H1 (cell line): Measurements from ENCODE around the gene RHBDF2. TPM values are rescaled to one million over a fixed set of nuclear protein-coding genes. Genes with fewer than 3 reads are reported as not detected.

ENCODE experiments used
- CTCF ChIA-PET: fragments of 300-600 bp; sonication (Branson Sonifier 250); formaldehyde crosslinking; loops from one replicate; lab custom pipeline; 2021; ENCODE audit not compliant: partially characterized antibody; lab: Charles Lee
- POLR2A ChIA-PET: fragments of 300-600 bp; sonication (Branson Sonifier 250); formaldehyde crosslinking; loops from one replicate; lab custom pipeline; 2021; ENCODE audit warnings: inconsistent platforms; ENCODE audit not compliant: partially characterized antibody; lab: Charles Lee
- DNase-seq, 2 experiments: peaks; one replicate each; pipeline versions ENCODE4 v3.0.0 to v3.0.0-alpha.2; 2010 to 2022; ENCODE audit warnings: low spot score in 2 of 2, low read depth in 1 of 2, mixed read lengths in 1 of 2
- FAIRE-seq: peaks from 2 replicates; lab custom pipeline; 2011; peaks lifted over from hg19 to GRCh38; lab: Jason Lieb, UNC
- H2AFZ ChIP-seq: 2 replicates; pipeline ENCODE4 v1.8.1; 2012; ENCODE audit warnings: low read length, inconsistent platforms
- H2AK5ac ChIP-seq: 2 replicates; pipeline ENCODE4 v1.6.1; 2013; ENCODE audit warnings: low read depth, low read length
- H2BK120ac ChIP-seq: replicated peaks from 2 replicates; pipeline ENCODE3; 2013; ENCODE audit warnings: low read depth, low read length, inconsistent platforms
- H2BK12ac ChIP-seq: 2 replicates; pipeline ENCODE4 v1.6.1; 2013; ENCODE audit warnings: low read depth, low read length
- H2BK15ac ChIP-seq: 2 replicates; pipeline ENCODE4 v1.6.1; 2013; ENCODE audit warnings: low read length
- H2BK20ac ChIP-seq: 2 replicates; pipeline ENCODE4 v1.6.1; 2013; ENCODE audit warnings: low read length
- H2BK5ac ChIP-seq: 2 replicates; pipeline ENCODE4 v1.6.1; 2013; ENCODE audit warnings: low read depth, low read length
- H3K14ac ChIP-seq: 2 replicates; pipeline ENCODE4 v1.6.1; 2013; ENCODE audit warnings: inconsistent platforms; ENCODE audit not compliant: insufficient read length
- H3K18ac ChIP-seq: 2 replicates; pipeline ENCODE4 v1.6.1; 2013; ENCODE audit warnings: low read length; ENCODE audit errors: extremely low read depth
- H3K23ac ChIP-seq: 2 replicates; pipeline ENCODE4 v1.6.1; 2013; ENCODE audit warnings: inconsistent platforms; ENCODE audit not compliant: insufficient read length
- H3K23me2 ChIP-seq: 2 replicates; pipeline ENCODE4 v1.6.1; 2013; ENCODE audit warnings: low read depth, low read length
- H3K27ac ChIP-seq: 2 replicates; pipeline ENCODE4 v1.6.1; 2011; ENCODE audit warnings: low read depth, low read length, inconsistent platforms
- H3K27me3 ChIP-seq, 4 experiments: replicated peaks in 1 of 4; 1 replicate in 1 of 4; 2 replicates in 3 of 4; pipeline versions ENCODE4 v1.6.1 to v1.8.1; 2011 to 2013; ENCODE audit warnings: low read length in 3 of 4, mild to moderate bottlenecking in 3 of 4, inconsistent platforms in 2 of 4, mixed read lengths in 2 of 4, moderate library complexity in 1 of 4; ENCODE audit not compliant: control insufficient read depth in 3 of 4, insufficient read depth in 3 of 4; ENCODE audit errors: extremely low read depth in 1 of 4
- H3K36me3 ChIP-seq, 4 experiments: 2 replicates each; pipeline versions ENCODE4 v1.6.1 to v1.8.1; 2011 to 2013; ENCODE audit warnings: mild to moderate bottlenecking in 4 of 4, low read length in 3 of 4, moderate library complexity in 2 of 4, control low read depth in 1 of 4, inconsistent platforms in 1 of 4; ENCODE audit not compliant: insufficient read depth in 4 of 4, control insufficient read depth in 2 of 4
- H3K4ac ChIP-seq: replicated peaks from 2 replicates; pipeline ENCODE3; 2013; ENCODE audit warnings: low read length, low read depth, mixed read lengths, inconsistent platforms; ENCODE audit not compliant: insufficient read length
- H3K4me1 ChIP-seq, 4 experiments: replicated peaks in 1 of 4; 1 replicate in 1 of 4; 2 replicates in 3 of 4; pipeline versions ENCODE4 v1.6.1 to v1.8.1; 2011 to 2013; ENCODE audit warnings: low read length in 3 of 4, inconsistent platforms in 2 of 4, mixed read lengths in 1 of 4; ENCODE audit not compliant: insufficient read depth in 4 of 4, control insufficient read depth in 3 of 4
- H3K4me2 ChIP-seq, 2 experiments: 2 replicates each; pipeline versions ENCODE4 v1.6.1 to v1.8.1; 2011 to 2013; ENCODE audit warnings: low read depth in 2 of 2, low read length in 2 of 2, control low read depth in 1 of 2, inconsistent platforms in 1 of 2, mild to moderate bottlenecking in 1 of 2; ENCODE audit not compliant: insufficient read depth in 1 of 2
- H3K4me3 ChIP-seq, 4 experiments: fragments of 200-600, 300-600 bp in 1 of 4; sonication (generic), shearing (Covaris generic), sonication (Bioruptor Twin) in 1 of 4; 2 replicates each; pipeline versions ENCODE4 v1.5.1 to v1.8.1; 2011 to 2016; ENCODE audit warnings: low read length in 4 of 4, low read depth in 3 of 4, control low read depth in 2 of 4, inconsistent platforms in 2 of 4, mild to moderate bottlenecking in 2 of 4, mixed read lengths in 1 of 4, moderate library complexity in 1 of 4; ENCODE audit not compliant: insufficient read depth in 2 of 4; ENCODE audit errors: extremely low read depth in 1 of 4
- H3K56ac ChIP-seq: replicated peaks from 2 replicates; pipeline ENCODE3; 2013; ENCODE audit warnings: low read depth, mild to moderate bottlenecking, mixed read lengths, low read length, inconsistent platforms; ENCODE audit not compliant: insufficient read length
- H3K79me1 ChIP-seq: 2 replicates; pipeline ENCODE4 v1.6.1; 2013; ENCODE audit warnings: low read depth, low read length, control low read depth
- H3K79me2 ChIP-seq, 2 experiments: 2 replicates each; pipeline versions ENCODE4 v1.6.1 to v1.8.1; 2012 to 2013; ENCODE audit warnings: low read length in 2 of 2, mild to moderate bottlenecking in 2 of 2, inconsistent platforms in 1 of 2; ENCODE audit not compliant: insufficient read depth in 2 of 2, control insufficient read depth in 1 of 2
- H3K9ac ChIP-seq, 4 experiments: replicated peaks in 1 of 4; 1 replicate in 1 of 4; 2 replicates in 3 of 4; pipeline versions ENCODE4 v1.6.1 to v1.8.1; 2011 to 2013; ENCODE audit warnings: low read depth in 3 of 4, low read length in 3 of 4, control low read depth in 2 of 4, mild to moderate bottlenecking in 2 of 4, moderate library complexity in 2 of 4, inconsistent platforms in 1 of 4; ENCODE audit errors: extremely low read depth in 1 of 4
- H3K9me3 ChIP-seq, 2 experiments: 2 replicates each; pipeline versions ENCODE4 v1.6.1 to v1.8.1; 2012 to 2013; ENCODE audit warnings: mild to moderate bottlenecking in 2 of 2, moderate library complexity in 2 of 2, control low read depth in 1 of 2, inconsistent platforms in 1 of 2, low read depth in 1 of 2, low read length in 1 of 2, mixed read lengths in 1 of 2; ENCODE audit not compliant: insufficient read depth in 2 of 2
- H4K20me1 ChIP-seq, 2 experiments: replicated peaks in 1 of 2; 2 replicates each; pipeline versions ENCODE3 to v1.8.1; 2011 to 2013; ENCODE audit warnings: inconsistent platforms in 2 of 2, low read length in 2 of 2, mild to moderate bottlenecking in 1 of 2; ENCODE audit not compliant: insufficient read depth in 2 of 2, control insufficient read depth in 1 of 2
- H4K5ac ChIP-seq: 2 replicates; pipeline ENCODE4 v1.6.1; 2013; ENCODE audit warnings: low read length, low read depth, mixed read lengths, inconsistent platforms; ENCODE audit not compliant: insufficient read length
- H4K8ac ChIP-seq: 2 replicates; pipeline ENCODE4 v1.8.0; 2013; ENCODE audit warnings: mild to moderate bottlenecking, moderate library complexity, low read length, inconsistent platforms; ENCODE audit not compliant: insufficient read depth; ENCODE audit errors: extremely low read depth
- H4K91ac ChIP-seq: replicated peaks from 2 replicates; pipeline ENCODE3; 2013; ENCODE audit warnings: low read length, mixed read lengths, inconsistent platforms; ENCODE audit not compliant: insufficient read length
- ASH2L ChIP-seq: fragments of 200-600, 300-600 bp; sonication (generic); IDR thresholded peaks from one replicate; pipeline ENCODE4 v1.7.1; 2017; ENCODE audit warnings: low read length
- BACH1 ChIP-seq: IDR thresholded peaks from 2 replicates; pipeline ENCODE4 v1.6.1; 2012; ENCODE audit warnings: low read length, improper control_type of control experiment
- BCL11A ChIP-seq, 2 experiments: IDR thresholded peaks; one replicate each; pipeline ENCODE4 v1.6.1; 2011; ENCODE audit warnings: low read depth in 2 of 2, low read length in 2 of 2, mild to moderate bottlenecking in 2 of 2
- EZH2 ChIP-seq: fragments of 200-600 bp; sonication (generic); IDR thresholded peaks from 2 replicates; pipeline ENCODE4 v1.7.1; 2012; ENCODE audit warnings: low read depth, mild to moderate bottlenecking, moderate library complexity, low read length, inconsistent platforms; ENCODE audit not compliant: severe bottlenecking
- JUN ChIP-seq: IDR thresholded peaks from 2 replicates; pipeline ENCODE4 v1.6.1; 2011; ENCODE audit warnings: low read depth, mild to moderate bottlenecking, improper control_type of control experiment, low read length
- SAP30 ChIP-seq: fragments of 300-600 bp; sonication (generic); IDR thresholded peaks from 2 replicates; pipeline ENCODE4 v1.7.1; 2012; ENCODE audit warnings: low read length, moderate library complexity, mild to moderate bottlenecking, inconsistent platforms; ENCODE audit not compliant: insufficient read depth, insufficient replicate concordance
- TAF7 ChIP-seq: optimal IDR thresholded peaks from 2 replicates; pipeline ENCODE3; 2011; ENCODE audit warnings: low read depth, mild to moderate bottlenecking, inconsistent platforms, low read length, moderate library complexity, borderline replicate concordance
- TCF12 ChIP-seq: IDR thresholded peaks from 2 replicates; pipeline ENCODE4 v1.6.1; 2011; ENCODE audit warnings: low read depth, mild to moderate bottlenecking, low read length
- YY1 ChIP-seq: IDR thresholded peaks from 2 replicates; pipeline ENCODE4 v1.6.1; 2011; ENCODE audit warnings: low read depth, mild to moderate bottlenecking, low read length
- WGBS, 2 experiments: shearing (Covaris generic) in 1 of 2; methylation state at CpG; one replicate each; pipeline versions ENCODE4 v1.1.6 to v1.1.7; 2013 to 2015; ENCODE audit warnings: low lambda C conversion rate in 2 of 2, mixed read lengths in 2 of 2, inconsistent platforms in 1 of 2, low coverage in 1 of 2, missing lambda C conversion rate in 1 of 2; ENCODE audit not compliant: insufficient replicate concordance in 2 of 2, insufficient coverage in 1 of 2, insufficient read length in 1 of 2; ENCODE audit errors: extremely low coverage in 1 of 2, missing lambda C conversion rate in 1 of 2; 5-methylcytosine and 5-hydroxymethylcytosine counted together
- polyA plus RNA-seq, 7 experiments: library from polyadenylated mRNA; depleted of rRNA in 3 of 7; stranded (reverse) in 5 of 7; unstranded in 2 of 7; fragments of >200 nt in 5 of 7; fragments of 200-250 nt in 2 of 7; gene quantifications; 1 replicate in 5 of 7; 2 replicates in 1 of 7; 4 replicates in 1 of 7; pipeline versions ENCODE4 v1.2.1 to v1.2.3, GENCODE V29; 2011 to 2013; ENCODE audit warnings: missing spikeins in 2 of 7, mixed read lengths in 2 of 7
- total RNA-seq: library from RNA; stranded (reverse); fragmentation: NEBNext Ultra II Directional; extraction: Animal tissue kit (Norgen Biotek cat#: 25700); gene quantifications from 2 replicates; pipeline ENCODE4 v1.2.1, GENCODE V29; 2021
- TF ChIP-seq, protein P1 (sequence below): IDR thresholded peaks from 2 replicates; pipeline ENCODE4 v1.6.1; 2012; ENCODE audit warnings: low read length, inconsistent platforms
- TF ChIP-seq, protein P2 (sequence below): IDR thresholded peaks from 2 replicates; pipeline ENCODE4 v1.6.1; 2011; ENCODE audit warnings: low read depth, mild to moderate bottlenecking, low read length; ENCODE audit not compliant: insufficient read depth

Gene RHBDF2
- total and polyA plus RNA-seq, 2 of the 8 experiments (the other 6 are each of a cell fraction or from before 2014, with no cell fraction given) = 21.2 to 25.9 TPM

DNA sequence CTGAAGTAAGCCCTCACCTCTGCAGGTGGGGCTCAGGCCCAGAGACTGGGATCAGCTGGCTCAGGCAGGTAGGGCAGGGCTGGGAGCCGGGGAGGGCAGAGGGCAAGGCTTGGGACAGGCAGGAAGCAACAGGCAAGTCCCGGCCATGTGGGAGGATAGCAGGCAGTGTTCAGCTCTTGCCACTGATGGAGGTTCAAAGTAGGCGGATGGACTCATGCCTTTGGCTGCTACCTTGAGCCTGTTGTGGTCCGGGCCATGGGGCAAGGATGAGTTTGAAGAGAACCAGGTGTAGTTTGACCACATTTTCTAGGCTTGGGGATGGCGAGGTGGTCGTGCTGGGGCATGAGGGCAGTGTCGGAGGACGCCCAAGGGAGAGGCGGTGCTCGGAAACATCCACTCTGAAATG, 41.3 kb upstream of the RHBDF2 start:
- Histone ChIP-seq H4K5ac (no peak overlapping the region), H2BK12ac (peak overlapping the region; percentile 6; the same call in 1 of the 2 replicates), H4K20me1 (peaks cover 0 to 2% of the 10 kb centered on the region in 2 experiments), H3K27ac (no peak overlapping the region), H2BK120ac (no peak overlapping the region), H2AFZ (no peak overlapping the region), H3K4me2 (no peak overlapping the region), H3K79me1 (no peaks in the 10 kb centered on the region), H3K4ac (no peak overlapping the region), H3K79me2 (no peaks in the 10 kb centered on the region; a peak in 1 of 4 replicates), H3K14ac (no peak overlapping the region), H2BK20ac (no peak overlapping the region), H3K23me2 (peaks cover 9% of the 10 kb centered on the region), H3K23ac (no peak overlapping the region), H3K18ac (no peak overlapping the region), H3K4me1 (peaks cover 0 to 39% (median 19%) of the 10 kb centered on the region in 4 experiments; a peak in 6 of 7 replicates), H3K27me3 (peaks cover 5 to 24% (median 23%) of the 10 kb centered on the region in 4 experiments), H2AK5ac (no peak overlapping the region), H3K9me3 (no peaks in the 10 kb centered on the region), H3K4me3 (no peak overlapping the region), H3K9ac (no peak overlapping the region), H2BK5ac (0 out of 2 replicates have a peak overlapping the region, but pooled peaks have one; percentile 45), H3K56ac (no peak overlapping the region), H2BK15ac (no peak overlapping the region), H3K36me3 (no peaks in the 10 kb centered on the region), H4K91ac (no peak overlapping the region), H4K8ac (no peak overlapping the region)
- POLR2A ChIA-PET = interaction anchor here (1.1 to 2.2 kb wide), 4 partner anchors 17 to 158 kb away, joined by 3 to 12 read pairs (median 4); partner anchors contain the start of genes RHBDF2 and SPHK1
- CTCF ChIA-PET = interaction anchor here (1.3 to 15.6 kb wide), 5 partner anchors 9 to 35 kb away, joined by 4 to 260 read pairs (median 41); no protein-coding TSS in a partner anchor
- FAIRE-seq = no peak
- TF ChIP-seq, protein P1, sequence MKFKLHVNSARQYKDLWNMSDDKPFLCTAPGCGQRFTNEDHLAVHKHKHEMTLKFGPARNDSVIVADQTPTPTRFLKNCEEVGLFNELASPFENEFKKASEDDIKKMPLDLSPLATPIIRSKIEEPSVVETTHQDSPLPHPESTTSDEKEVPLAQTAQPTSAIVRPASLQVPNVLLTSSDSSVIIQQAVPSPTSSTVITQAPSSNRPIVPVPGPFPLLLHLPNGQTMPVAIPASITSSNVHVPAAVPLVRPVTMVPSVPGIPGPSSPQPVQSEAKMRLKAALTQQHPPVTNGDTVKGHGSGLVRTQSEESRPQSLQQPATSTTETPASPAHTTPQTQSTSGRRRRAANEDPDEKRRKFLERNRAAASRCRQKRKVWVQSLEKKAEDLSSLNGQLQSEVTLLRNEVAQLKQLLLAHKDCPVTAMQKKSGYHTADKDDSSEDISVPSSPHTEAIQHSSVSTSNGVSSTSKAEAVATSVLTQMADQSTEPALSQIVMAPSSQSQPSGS = no peak
- TF ChIP-seq SAP30 (no peak), JUN (no peak), TAF7 (no peak), TCF12 (no peak), EZH2 (no peak), YY1 (no peak), ASH2L (no peak), BCL11A (IDR thresholded peaks at IDR 0.05; ENCODE audit: low read depth in 2 of 2, low read length in 2 of 2) (no peak), BACH1 (no peak)
- TF ChIP-seq, protein P2, sequence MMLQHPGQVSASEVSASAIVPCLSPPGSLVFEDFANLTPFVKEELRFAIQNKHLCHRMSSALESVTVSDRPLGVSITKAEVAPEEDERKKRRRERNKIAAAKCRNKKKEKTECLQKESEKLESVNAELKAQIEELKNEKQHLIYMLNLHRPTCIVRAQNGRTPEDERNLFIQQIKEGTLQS = no peak
- DNase-seq = no peak
- 88% methylated on average over 10 of the region's 10 CpGs; no CpG with 5 or more reads in 1 of the 2 experiments for WGBS, 2 experiments
